Esophagus muscularis mucosa (tissue), 4 donors: ENCODE results near the gene STK10. TPM values are rescaled to one million over a fixed set of nuclear protein-coding genes. Genes with fewer than 3 reads are reported as not detected.

Experiments
- DNase-seq: peaks from one replicate; pipeline ENCODE4 v3.0.0-alpha.2; 2017; ENCODE audit errors: extremely low spot score
- H3K27ac ChIP-seq, 4 donors: fragments of 200-600 bp; sonication (generic); replicated peaks in 1 of 4; 1 replicate in 3 of 4; 2 replicates in 1 of 4; pipeline ENCODE4 v1.5.1; 2016 to 2019; ENCODE audit warnings: mild to moderate bottlenecking in 1 of 4
- H3K27me3 ChIP-seq, 4 donors: fragments of 200-600 bp; sonication (generic); one replicate each; pipeline versions ENCODE4 v1.5.1 to v1.6.0; 2016 to 2019
- H3K36me3 ChIP-seq, 4 donors: fragments of 200-600 bp; sonication (generic); one replicate each; pipeline ENCODE4 v1.5.1; 2016 to 2019
- H3K4me1 ChIP-seq, 4 donors: fragments of 200-600 bp; sonication (generic); one replicate each; pipeline ENCODE4 v1.5.1; 2016 to 2019
- H3K4me3 ChIP-seq, 4 donors: fragments of 200-600 bp; sonication (generic); 1 replicate in 2 of 4; 2 replicates in 2 of 4; pipeline ENCODE4 v1.5.1; 2016 to 2019; ENCODE audit warnings: mild to moderate bottlenecking in 4 of 4, moderate library complexity in 1 of 4
- H3K9me3 ChIP-seq, 4 donors: fragments of 200-600 bp; sonication (generic); 1 replicate in 3 of 4; 2 replicates in 1 of 4; pipeline ENCODE4 v1.5.1; 2016 to 2019
- EP300 ChIP-seq: sonication (generic); formaldehyde crosslinking; IDR thresholded peaks from one replicate; pipeline ENCODE4 v1.6.1; 2017; ENCODE audit warnings: antibody characterized with exemption
- POLR2A ChIP-seq: fragments of 450-650 bp; IDR thresholded peaks from one replicate; pipeline ENCODE4 v1.6.1; 2017; ENCODE audit warnings: antibody characterized with exemption, moderate library complexity, mild to moderate bottlenecking, low read depth
- POLR2AphosphoS5 ChIP-seq, 2 donors: sonication (generic); formaldehyde crosslinking; IDR thresholded peaks; one replicate each; pipeline ENCODE4 v1.6.1; 2017; ENCODE audit warnings: antibody characterized with exemption in 2 of 2
- WGBS: methylation state at CpG from one replicate; pipeline ENCODE4 v1.1.5; 2018; 5-methylcytosine and 5-hydroxymethylcytosine counted together
- intact Hi-C: fragments of 100-400 bp; cut with DNase I; formaldehyde crosslinking; loops from one replicate; pipeline ENCODE4 v1.15.1; 2023
- total RNA-seq, 4 donors: library from RNA; depleted of rRNA; stranded (reverse); fragments of >200 nt; gene quantifications; one replicate each; pipeline versions ENCODE4 v1.1.0 to v1.2.1, GENCODE V29; 2016
- TF ChIP-seq, protein P1 (sequence below), 3 experiments: fragments of 200-600 bp in 2 of 3; fragments of 450-650 bp in 1 of 3; sonication (generic) in 2 of 3; IDR thresholded peaks; one replicate each; pipeline ENCODE4 v1.5.1; 2017 to 2019; ENCODE audit warnings: antibody characterized with exemption in 3 of 3, mild to moderate bottlenecking in 2 of 3, moderate library complexity in 1 of 3

The STK10 gene
- total RNA-seq, 4 donors from 2014 or later: 18.8 to 21.8 (median 19.4) TPM

DNA sequence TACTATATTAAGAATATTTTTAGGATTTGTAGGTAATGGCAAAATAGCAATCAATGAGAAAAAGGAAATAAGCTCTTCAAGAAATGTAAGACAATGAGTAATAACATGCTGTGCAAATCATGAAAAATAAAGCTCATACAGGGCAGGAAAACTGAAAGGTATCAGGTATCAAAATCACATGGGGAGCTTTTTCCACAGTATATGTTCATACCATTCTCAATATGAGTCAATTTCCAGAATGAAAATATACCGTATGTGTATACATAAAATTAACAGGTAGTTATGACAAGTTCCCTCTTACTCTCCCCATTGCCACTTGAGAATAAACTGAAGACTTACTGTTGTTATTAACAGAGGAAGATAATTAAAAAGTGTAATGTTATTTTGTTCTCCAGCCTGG, 41.9 kb upstream of the STK10 start:
- TF ChIP-seq POLR2A: no peak
- 97% methylated on average over 1 of the region's 1 CpG for WGBS
- intact Hi-C loops: no loop called here
- no peak overlapping the region for H3K27ac ChIP-seq
- H3K4me3 ChIP-seq: no peak overlapping the region
- H3K4me1 ChIP-seq: peaks cover 0 to 1% (median under 1%) of the 10 kb centered on the region in 4 donors
- DNase-seq: no peak
- H3K36me3 ChIP-seq: peaks cover 13 to 52% (median 35%) of the 10 kb centered on the region in 4 donors
- no peaks in the 10 kb centered on the region for H3K27me3 ChIP-seq
- no peaks in the 10 kb centered on the region for H3K9me3 ChIP-seq

DNA sequence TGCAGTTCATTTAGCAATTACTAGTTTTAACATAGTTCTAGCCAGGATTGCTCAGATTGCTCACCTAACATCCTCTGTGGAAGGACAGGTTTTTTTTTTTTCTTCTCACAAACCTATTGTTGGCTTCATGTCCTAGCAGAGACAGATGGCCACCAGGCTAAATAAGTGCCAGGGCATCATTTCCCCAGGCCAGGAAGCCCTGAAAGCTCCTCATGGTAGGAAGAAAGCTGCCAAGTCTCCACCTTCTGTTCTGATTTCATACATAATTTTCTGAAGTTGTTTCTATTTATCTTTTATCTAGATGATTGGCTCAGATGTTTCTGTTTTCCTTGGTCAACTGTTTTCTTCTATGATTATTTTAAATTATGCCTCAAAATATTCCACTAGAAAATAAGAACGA, 37.0 kb upstream of the STK10 start:
- no peaks in the 10 kb centered on the region for H3K27me3 ChIP-seq
- no peak overlapping the region for H3K27ac ChIP-seq
- H3K36me3 ChIP-seq: peaks cover 0 to 34% (median 11%) of the 10 kb centered on the region in 4 donors
- no peak overlapping the region for H3K4me3 ChIP-seq
- WGBS: 94% methylated on average over 1 of the region's 1 CpG
- DNase-seq: no peak
- intact Hi-C loops: no loop called here
- no peaks in the 10 kb centered on the region for H3K9me3 ChIP-seq
- TF ChIP-seq, protein P1, sequence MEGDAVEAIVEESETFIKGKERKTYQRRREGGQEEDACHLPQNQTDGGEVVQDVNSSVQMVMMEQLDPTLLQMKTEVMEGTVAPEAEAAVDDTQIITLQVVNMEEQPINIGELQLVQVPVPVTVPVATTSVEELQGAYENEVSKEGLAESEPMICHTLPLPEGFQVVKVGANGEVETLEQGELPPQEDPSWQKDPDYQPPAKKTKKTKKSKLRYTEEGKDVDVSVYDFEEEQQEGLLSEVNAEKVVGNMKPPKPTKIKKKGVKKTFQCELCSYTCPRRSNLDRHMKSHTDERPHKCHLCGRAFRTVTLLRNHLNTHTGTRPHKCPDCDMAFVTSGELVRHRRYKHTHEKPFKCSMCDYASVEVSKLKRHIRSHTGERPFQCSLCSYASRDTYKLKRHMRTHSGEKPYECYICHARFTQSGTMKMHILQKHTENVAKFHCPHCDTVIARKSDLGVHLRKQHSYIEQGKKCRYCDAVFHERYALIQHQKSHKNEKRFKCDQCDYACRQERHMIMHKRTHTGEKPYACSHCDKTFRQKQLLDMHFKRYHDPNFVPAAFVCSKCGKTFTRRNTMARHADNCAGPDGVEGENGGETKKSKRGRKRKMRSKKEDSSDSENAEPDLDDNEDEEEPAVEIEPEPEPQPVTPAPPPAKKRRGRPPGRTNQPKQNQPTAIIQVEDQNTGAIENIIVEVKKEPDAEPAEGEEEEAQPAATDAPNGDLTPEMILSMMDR (IDR thresholded peaks at IDR 0.05): no peak
- TF ChIP-seq EP300: no peak
- no peak for TF ChIP-seq POLR2A
- no peak for TF ChIP-seq POLR2AphosphoS5 (IDR thresholded peaks at IDR 0.05)
- no peaks in the 10 kb centered on the region for H3K4me1 ChIP-seq

DNA sequence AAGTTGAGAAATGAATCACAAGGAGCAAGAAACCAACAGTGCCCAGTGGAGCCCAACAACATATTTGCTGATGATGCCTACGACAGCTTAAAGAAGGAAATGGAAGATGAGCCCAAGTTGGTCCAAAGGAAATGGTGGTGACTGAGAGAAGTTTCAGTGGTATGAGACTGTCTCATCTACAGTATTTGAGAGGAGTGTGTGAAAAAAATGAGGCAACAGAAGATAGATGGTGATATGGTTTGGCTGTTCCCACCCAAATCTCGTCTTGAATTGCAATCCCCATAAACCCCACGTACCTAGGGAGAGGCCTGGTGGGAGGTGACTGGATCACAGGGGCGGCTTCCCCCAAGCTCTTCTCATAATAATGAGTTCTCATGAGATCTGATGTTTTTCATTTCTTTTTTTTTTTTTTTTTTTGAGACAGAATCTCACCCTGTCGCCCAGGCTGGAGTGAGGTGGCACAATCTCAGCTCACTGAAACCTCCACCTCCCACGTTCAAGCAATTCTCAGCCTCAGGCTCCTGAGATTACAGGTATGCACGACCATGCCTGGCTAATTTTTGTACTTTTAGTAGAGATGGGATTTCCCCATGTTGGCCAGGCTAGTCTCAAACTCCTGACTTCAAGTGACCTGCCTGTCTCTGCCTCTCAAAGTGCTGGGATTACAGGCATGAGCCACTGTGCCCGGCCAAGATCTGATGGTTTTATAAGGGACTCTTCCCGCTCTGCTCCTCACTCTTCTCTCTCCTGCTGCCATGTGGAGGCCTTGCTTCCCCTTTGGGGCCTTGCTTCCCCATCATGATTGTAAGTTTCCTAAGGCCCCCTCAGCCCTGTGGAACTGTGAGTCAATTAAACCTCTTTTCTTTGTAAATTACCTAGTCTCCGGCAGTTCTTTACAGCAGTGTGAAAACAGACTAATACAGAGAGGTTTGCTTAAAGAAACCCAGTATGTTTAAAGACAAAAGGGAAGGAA, 36.2 kb upstream of the STK10 start:
- H3K27me3 ChIP-seq: no peaks in the 10 kb centered on the region
- H3K4me1 ChIP-seq: no peaks in the 10 kb centered on the region
- DNase-seq: no peak
- TF ChIP-seq POLR2AphosphoS5 (IDR thresholded peaks at IDR 0.05): no peak
- TF ChIP-seq, protein P1 (IDR thresholded peaks at IDR 0.05): no peak
- TF ChIP-seq EP300: no peak
- TF ChIP-seq POLR2A: no peak
- 94% methylated on average over 10 of the region's 10 CpGs for WGBS
- H3K4me3 ChIP-seq: no peak overlapping the region
- peaks cover 0 to 42% (median 12%) of the 10 kb centered on the region in 4 donors for H3K36me3 ChIP-seq
- no peak overlapping the region for H3K27ac ChIP-seq
- H3K9me3 ChIP-seq: peaks cover 0 to 2% (median 0%) of the 10 kb centered on the region in 4 donors
- intact Hi-C loops: no loop called here

DNA sequence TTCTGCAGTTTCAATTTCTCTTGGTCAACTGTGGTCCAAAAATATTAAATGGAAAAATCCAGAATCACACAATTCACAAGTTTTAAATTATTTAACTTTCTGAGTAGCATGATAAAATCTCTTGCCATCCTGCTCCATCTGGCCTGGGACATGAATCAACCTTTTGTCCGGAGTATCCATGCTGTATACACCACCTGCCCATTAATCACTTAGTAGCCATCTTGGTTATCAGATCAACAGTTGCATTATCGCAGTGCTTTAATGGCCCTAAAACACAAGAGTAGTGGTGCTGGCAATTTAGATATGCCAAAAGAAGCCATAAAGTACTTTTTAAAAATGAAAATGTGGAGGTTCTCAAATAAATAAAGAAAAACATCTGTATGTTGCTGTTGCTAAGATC, 31.3 kb upstream of the STK10 start:
- peaks cover 0 to 6% (median 0%) of the 10 kb centered on the region in 4 donors for H3K9me3 ChIP-seq
- 97% methylated on average over 2 of the region's 2 CpGs for WGBS
- intact Hi-C loops: no loop called here

DNA sequence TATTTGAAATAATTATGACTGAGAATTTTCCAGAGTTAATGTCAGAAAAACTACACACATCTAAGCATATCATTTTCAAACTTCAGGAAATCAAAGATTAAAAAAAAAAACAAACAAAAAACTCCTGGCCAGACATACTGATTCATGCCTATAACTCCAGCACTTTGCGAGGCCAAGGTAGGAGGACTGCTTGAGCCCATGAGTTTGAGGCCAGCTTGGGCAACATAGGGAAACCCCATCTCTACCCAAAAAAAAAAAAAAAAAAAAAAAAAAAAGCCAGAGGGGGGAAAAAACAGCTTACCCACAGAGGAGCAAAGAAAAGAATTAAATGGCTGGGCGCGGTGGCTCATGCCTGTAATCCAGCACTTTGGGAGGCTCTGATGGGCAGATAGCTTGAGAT, 28.3 kb upstream of the STK10 start:
- H3K27me3 ChIP-seq: no peaks in the 10 kb centered on the region
- peaks cover 0 to 49% (median 16%) of the 10 kb centered on the region in 4 donors for H3K36me3 ChIP-seq
- H3K9me3 ChIP-seq: peaks cover 0 to 6% (median 0%) of the 10 kb centered on the region in 4 donors
- TF ChIP-seq, protein P1 (IDR thresholded peaks at IDR 0.05): no peak
- TF ChIP-seq EP300 (no peak), POLR2AphosphoS5 (IDR thresholded peaks at IDR 0.05) (no peak), POLR2A (no peak)
- H3K4me3 ChIP-seq: no peak overlapping the region
- WGBS: 95% methylated on average over 3 of the region's 3 CpGs
- no peak overlapping the region for H3K27ac ChIP-seq
- no peaks in the 10 kb centered on the region for H3K4me1 ChIP-seq
- intact Hi-C loops: no loop called here
- DNase-seq: no peak

More for the DNA sequence above, 31.3 kb upstream of the STK10 start:
- Histone ChIP-seq H3K36me3 (peaks cover 0 to 51% (median 9%) of the 10 kb centered on the region in 4 donors), H3K4me3 (no peak overlapping the region), H3K27ac (no peak overlapping the region), H3K27me3 (no peaks in the 10 kb centered on the region), H3K4me1 (no peaks in the 10 kb centered on the region)
- TF ChIP-seq, protein P1 (IDR thresholded peaks at IDR 0.05): no peak
- TF ChIP-seq EP300 (no peak), POLR2AphosphoS5 (IDR thresholded peaks at IDR 0.05) (no peak), POLR2A (no peak)
- DNase-seq: no peak
